GM12875 (cell line): ENCODE results near the gene CDCA4.
"Not testable (repeated sequence)": the region's sequence is repeated elsewhere in the genome, so short reads cannot be mapped to it uniquely, and the experiment has no call there.

Experiments
- H3K4me3 ChIP-seq: one replicate; pipeline ENCODE4 v1.5.1; 2011; ENCODE audit warnings: low read depth, low read length, control low read depth
- CTCF ChIP-seq: IDR thresholded peaks from 2 replicates; pipeline ENCODE4 v1.5.1; 2011; ENCODE audit warnings: low read depth, mild to moderate bottlenecking, control low read depth, inconsistent platforms, low read length, moderate library complexity, borderline replicate concordance; ENCODE audit not compliant: insufficient read depth

Gene CDCA4

GRCh38 chr14:105041841-105042765, 21.2 kb upstream of the CDCA4 start:
- no peak overlapping the region for H3K4me3 ChIP-seq
- no peak for TF ChIP-seq CTCF

- TF ChIP-seq CTCF: no peak
- H3K4me3 ChIP-seq: no peak overlapping the region
These were observed 18.7 kb upstream of the CDCA4 start for GRCh38 chr14:105039458-105040205.

- H3K4me3 ChIP-seq: not testable (repeated sequence)
These were observed 14.7 kb upstream of the CDCA4 start for GRCh38 chr14:105035616-105036015.

- H3K4me3 ChIP-seq: no peak overlapping the region
- no peak for TF ChIP-seq CTCF
These were observed 13.6 kb upstream of the CDCA4 start for GRCh38 chr14:105034315-105035039.

- H3K4me3 ChIP-seq: not testable (repeated sequence)
These were observed 12.6 kb upstream of the CDCA4 start for GRCh38 chr14:105033412-105033900.

- H3K4me3 ChIP-seq: not testable (repeated sequence)
These were observed 11.6 kb upstream of the CDCA4 start for GRCh38 chr14:105032451-105032901.

GRCh38 chr14:105030836-105031396, 10.0 kb upstream of the CDCA4 start:
- H3K4me3 ChIP-seq: no peak overlapping the region
- TF ChIP-seq CTCF: no peak

GRCh38 chr14:105030194-105030593, 9.3 kb upstream of the CDCA4 start:
- no peak for TF ChIP-seq CTCF
- H3K4me3 ChIP-seq: no peak overlapping the region
